Activated CD4-positive, alpha-beta T cell treated with anti-CD3 and anti-CD28 coated beads for 48 hours (primary cell): ENCODE results near the gene TPK1.
"Not testable (repeated sequence)": the region's sequence is repeated elsewhere in the genome, so short reads cannot be mapped to it uniquely, and the experiment has no call there.

ENCODE experiments used
- DNase-seq: peaks from one replicate; pipeline ENCODE4 v3.0.0-alpha.2; 2020

The TPK1 gene

DNA sequence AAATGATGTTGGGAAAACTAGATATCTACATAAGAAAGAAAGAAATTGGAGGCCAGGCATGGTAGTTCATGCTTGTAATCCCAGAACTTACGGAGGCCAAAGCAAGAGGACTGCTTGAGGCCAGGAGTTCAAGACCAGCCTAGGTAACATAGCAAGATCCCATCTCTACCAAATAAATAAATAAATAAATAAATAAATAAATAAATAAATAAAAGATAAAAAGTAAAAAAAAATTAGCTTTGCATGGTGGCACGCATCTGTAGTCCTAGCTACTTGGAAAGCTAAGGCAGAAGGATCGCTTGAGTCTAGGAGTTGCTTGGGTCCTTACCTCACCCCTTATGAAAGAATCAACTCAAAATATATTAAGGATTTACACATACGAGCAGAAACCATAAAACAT lies 238.9 kb downstream of the TPK1 start:
- DNase-seq: no peak

- no peak for DNase-seq
These were observed 241.3 kb downstream of the TPK1 start for GRCh38 chr7:144594580-144594979.

DNA sequence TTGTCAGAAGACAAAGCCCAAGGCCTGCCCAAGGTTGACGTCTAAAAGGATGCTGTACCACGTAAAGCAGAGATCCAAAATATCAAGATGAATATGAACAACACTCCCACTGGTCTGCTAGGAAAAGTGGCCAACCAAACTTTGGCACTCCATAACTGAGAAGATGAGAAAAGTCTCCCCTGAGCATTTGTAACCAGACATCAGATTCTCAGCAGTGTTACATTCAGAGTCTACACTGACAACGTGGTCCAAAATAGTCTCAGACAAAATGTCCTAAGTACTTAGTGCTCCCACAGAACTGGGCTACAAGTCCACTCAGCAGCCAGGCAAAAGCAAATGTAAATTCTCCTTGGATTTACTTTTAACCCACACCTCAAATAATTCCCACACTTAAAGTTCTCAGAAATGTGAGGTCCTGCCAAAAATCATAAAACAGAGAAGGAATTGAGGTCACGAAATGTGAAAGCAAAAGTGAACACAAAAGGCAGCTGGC lies 247.2 kb downstream of the TPK1 start:
- no peak for DNase-seq

DNA sequence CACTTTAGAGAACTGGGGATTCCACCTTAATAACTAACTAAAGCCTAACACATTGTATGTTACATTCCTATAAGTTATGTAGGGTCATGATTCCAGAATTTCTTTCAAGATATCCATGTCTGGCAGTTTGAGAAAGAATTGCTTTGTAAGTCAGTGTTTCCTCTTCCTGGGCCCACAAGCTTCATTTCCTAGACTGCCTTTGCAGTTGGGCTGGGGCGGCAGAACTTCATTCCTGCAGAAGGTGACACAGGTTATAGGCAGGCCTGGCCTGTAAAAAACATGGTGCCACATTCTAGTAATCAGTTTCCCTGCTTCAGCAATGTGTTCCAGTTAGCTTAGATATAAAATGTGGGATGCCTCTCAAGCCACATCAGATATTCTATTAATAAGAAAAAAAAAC lies 248.2 kb downstream of the TPK1 start:
- no peak for DNase-seq

GRCh38 chr7:144584726-144585125 lies 251.1 kb downstream of the TPK1 start:
- no peak for DNase-seq

DNA sequence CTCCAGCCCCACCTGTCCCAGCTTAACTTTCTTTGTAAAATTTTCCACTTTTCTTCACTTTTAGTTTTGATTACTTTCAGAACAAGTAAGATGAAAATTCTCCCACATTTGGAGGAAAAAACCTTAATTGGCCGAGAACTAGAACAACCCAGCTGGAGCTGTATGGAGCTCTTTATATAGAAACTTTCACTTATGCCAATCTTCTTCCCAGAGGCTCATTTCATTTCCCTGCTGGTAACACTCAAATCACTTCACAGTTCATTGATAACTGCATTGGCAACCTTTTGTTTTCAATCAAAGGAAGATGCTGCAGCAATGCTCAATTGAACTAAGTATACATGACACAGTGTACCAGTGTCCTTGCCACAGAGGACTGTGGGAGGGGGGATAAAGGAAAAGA lies 256.2 kb downstream of the TPK1 start:
- no peak for DNase-seq

GRCh38 chr7:144575456-144575855 lies 260.4 kb downstream of the TPK1 start:
- DNase-seq: no peak

- not testable (repeated sequence) for DNase-seq
These were observed 261.1 kb downstream of the TPK1 start for GRCh38 chr7:144574753-144575152.

DNA sequence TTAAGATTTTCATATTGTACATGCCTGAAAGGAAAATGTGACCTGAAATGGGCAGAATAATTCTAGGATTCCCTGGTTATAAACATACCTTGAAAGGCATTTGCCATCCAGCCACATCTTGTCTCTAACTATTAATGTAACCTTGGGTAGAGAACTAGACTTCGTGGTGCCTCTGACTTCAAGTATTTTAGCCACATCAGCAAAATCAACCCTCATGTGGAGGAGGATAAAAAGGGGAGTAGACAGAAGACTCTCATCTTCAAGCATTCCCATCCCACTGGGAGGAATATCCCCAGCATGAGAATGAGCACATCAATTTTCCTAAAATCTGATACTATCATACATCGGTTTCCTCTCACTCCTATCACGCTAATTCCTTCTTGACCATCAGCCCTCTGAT lies 267.6 kb downstream of the TPK1 start:
- no peak for DNase-seq

- DNase-seq: no peak
These were observed 270.3 kb downstream of the TPK1 start for GRCh38 chr7:144565586-144565985.

DNA sequence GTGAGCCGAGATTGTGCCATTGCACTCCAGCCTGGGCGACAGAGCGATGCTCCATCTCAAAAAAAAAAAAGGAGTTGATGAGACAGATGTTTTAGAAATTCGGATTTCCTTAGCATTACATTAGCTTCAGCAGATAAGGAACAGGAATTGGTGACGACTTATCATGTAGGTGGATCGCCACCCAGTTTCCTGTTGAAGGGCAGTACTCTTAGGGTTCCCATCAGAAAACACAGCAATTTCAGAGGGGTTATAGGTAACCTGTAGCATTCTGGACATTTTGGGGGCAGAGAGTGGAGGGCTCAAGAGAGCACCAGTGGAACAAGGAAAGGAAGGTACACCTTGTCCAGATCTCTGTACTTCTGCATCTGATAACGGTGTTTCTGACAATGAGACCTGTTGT lies 286.0 kb downstream of the TPK1 start:
- DNase-seq: no peak

DNA sequence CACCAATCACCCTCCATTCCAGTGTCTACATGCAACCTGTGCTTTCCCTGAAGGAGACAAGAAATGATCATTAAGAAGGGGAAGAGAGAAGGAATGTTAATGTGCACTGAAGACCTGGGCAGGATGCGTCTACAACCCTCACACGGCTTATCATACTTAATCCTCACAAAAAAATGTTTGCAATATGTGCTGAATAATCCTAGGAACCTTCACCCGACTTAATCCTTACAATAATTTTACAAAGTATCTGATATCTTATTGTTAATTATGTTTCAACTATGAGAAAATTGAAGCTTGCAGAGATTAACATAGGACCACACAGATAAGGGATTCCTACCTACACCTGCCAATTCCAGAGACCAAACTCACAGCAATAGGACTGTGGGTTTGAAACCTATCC lies 287.3 kb downstream of the TPK1 start:
- no peak for DNase-seq

DNA sequence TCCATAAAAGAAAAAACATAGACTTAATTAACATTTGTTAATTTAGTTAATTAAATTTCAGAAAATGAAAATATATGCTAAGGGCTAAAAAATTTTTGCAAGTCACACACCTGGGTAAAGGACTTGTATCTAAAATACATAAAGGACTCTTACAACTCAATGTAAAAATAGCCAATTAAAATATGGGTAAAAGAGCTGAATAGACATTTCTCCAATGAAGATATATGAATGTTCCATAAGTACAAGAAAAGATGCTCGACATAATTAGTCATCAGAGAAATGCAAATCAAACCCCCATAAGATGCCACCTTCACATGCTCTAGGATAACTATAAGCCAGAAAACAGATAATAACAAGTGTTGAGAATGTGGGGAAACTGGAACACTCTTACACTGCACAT lies 288.0 kb downstream of the TPK1 start:
- DNase-seq: no peak

DNA sequence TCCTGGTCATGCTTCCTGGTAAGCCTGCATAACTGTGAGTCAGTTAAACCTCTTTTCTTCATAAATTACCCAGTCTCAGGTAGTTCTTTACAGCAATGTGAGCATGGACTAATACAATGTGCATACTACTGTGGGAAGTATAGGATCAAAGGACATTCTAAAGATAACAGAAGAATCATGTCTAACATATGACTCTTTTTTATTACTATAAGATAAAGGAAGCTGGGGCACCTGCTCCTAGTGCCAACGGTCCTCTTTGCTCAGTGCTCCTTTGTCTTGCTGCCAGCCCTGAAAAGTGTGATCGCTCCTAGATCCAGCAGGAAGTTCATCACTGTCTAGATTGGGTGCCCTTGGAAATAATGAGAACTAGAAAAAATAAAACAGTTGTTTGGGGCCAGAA lies 289.1 kb downstream of the TPK1 start:
- DNase-seq: no peak

DNA sequence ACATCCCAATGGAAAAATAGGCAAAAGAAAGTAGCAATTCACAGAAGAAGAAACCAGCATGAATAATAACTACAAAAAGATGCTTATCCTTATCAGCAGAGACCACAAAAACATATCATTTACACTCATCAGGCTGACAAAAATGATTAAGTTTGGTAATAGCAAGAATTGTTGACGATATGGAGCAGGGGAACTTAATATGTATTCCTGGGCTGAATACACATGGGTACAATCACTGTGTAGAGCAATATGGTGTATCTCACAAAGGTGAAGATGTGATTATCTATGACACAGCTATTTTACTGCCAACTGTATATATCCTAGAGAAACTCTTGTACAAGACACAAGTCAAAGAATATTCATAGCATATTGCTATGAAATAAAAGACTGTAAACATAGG lies 290.5 kb downstream of the TPK1 start:
- DNase-seq: no peak

GRCh38 chr7:144534655-144535395 lies 301.0 kb downstream of the TPK1 start:
- DNase-seq: no peak

- no peak for DNase-seq
These were observed 301.7 kb downstream of the TPK1 start for GRCh38 chr7:144534196-144534595.

GRCh38 chr7:144531181-144531580 lies 304.7 kb downstream of the TPK1 start:
- DNase-seq: no peak

GRCh38 chr7:144529269-144529926 lies 306.5 kb downstream of the TPK1 start:
- no peak for DNase-seq

DNA sequence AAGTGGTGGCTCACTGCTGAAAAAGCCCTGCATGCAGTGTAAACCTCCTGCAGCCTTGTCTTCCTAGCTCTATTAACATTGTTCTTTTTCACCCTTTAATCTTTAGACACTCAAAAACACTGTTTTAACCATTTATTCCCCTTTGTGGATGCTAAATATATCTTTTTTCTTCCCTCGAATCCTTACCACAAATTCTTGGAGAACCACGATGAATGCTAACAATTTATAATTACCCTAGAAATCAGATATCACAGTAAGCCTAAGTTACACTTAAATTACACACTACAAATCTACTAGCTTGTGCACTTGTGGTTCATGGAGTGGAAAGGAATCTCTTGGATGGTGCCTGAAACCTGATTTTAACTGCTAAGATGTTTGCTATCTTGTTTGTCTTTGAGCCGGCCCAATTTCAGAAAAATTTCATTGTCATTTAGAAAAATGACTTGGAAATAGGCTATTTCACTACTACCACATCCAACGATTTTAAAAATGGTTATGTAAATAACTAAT lies 307.3 kb downstream of the TPK1 start:
- DNase-seq: no peak

- no peak for DNase-seq
These were observed 308.8 kb downstream of the TPK1 start for GRCh38 chr7:144527051-144527471.

- DNase-seq: no peak
These were observed 309.9 kb downstream of the TPK1 start for GRCh38 chr7:144525956-144526355.

DNA sequence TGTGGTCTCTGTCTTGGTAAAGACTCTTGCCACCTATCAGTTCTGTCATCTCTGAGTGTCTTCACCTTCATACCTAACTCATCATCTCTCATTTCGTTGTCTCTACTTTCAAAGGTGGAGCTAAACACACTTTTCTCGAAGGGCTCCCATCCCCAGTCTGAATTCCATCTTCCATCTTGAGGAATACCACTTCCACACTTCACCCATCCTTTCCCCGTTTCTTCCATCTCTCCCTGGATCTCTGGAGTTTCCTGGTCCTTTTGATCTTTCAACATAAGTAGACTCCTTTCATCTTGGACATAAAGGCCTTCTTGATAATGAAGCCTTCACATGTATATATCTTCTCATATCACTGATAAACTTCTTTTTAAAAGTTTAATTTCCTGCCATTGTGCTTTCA lies 311.6 kb downstream of the TPK1 start:
- DNase-seq: no peak

- DNase-seq: no peak
These were observed 312.2 kb downstream of the TPK1 start for GRCh38 chr7:144523621-144524020.
